Endothelial cell of umbilical vein (primary cell): ENCODE measurements around the gene CYSLTR1. TPM values are rescaled to one million over a fixed set of nuclear protein-coding genes. Genes with fewer than 3 reads are reported as not detected.

Source experiments
- BruUV-seq: library from RNA; stranded (reverse); fragments of 400-500 nt; replicated peaks from 2 replicates; lab custom pipeline; 2021; lab: Mats Ljungman, UMichigan
- CTCF ChIA-PET: fragments of 300-600, 350-600 bp; sonication (Branson Sonifier 250); formaldehyde crosslinking; loops from one replicate; lab custom pipeline; 2021; ENCODE audit warnings: antibody characterized with exemption, inconsistent platforms; lab: Charles Lee
- POLR2A ChIA-PET: fragments of 300-600, 350-600 bp; sonication (Branson Sonifier 250); formaldehyde crosslinking; loops from one replicate; lab custom pipeline; 2021; ENCODE audit warnings: antibody characterized with exemption, inconsistent platforms; lab: Charles Lee
- DNase-seq: peaks from one replicate; pipeline ENCODE4 v3.0.0-alpha.2; 2011; ENCODE audit warnings: low read depth, low spot score
- FAIRE-seq: peaks from 2 replicates; lab custom pipeline; 2011; peaks lifted over from hg19 to GRCh38; lab: Jason Lieb, UNC
- H2AFZ ChIP-seq: 2 replicates; pipeline ENCODE4 v1.6.0; 2012; ENCODE audit warnings: low read depth, low read length, control low read depth, inconsistent platforms
- H3K27ac ChIP-seq: 2 replicates; pipeline ENCODE4 v1.5.1; 2011; ENCODE audit warnings: low read depth, mild to moderate bottlenecking, control low read depth, low read length, moderate library complexity; ENCODE audit not compliant: insufficient read depth
- H3K27me3 ChIP-seq, 2 experiments: 2 replicates each; pipeline versions ENCODE4 v1.6.0 to v1.6.1; 2011; ENCODE audit warnings: low read length in 2 of 2, mixed read lengths in 1 of 2; ENCODE audit not compliant: control insufficient read depth in 2 of 2, insufficient read depth in 2 of 2
- H3K36me3 ChIP-seq, 2 experiments: 2 replicates in 1 of 2; 3 replicates in 1 of 2; pipeline ENCODE4 v1.5.1; 2011; ENCODE audit warnings: low read length in 2 of 2, mild to moderate bottlenecking in 1 of 2, moderate library complexity in 1 of 2; ENCODE audit not compliant: control insufficient read depth in 2 of 2, insufficient read depth in 2 of 2; ENCODE audit errors: extremely low read depth in 1 of 2
- H3K4me1 ChIP-seq: 3 replicates; pipeline ENCODE4 v1.5.1; 2011; ENCODE audit warnings: mild to moderate bottlenecking, low read length; ENCODE audit not compliant: control insufficient read depth, insufficient read depth; ENCODE audit errors: extremely low read depth
- H3K4me2 ChIP-seq: 2 replicates; pipeline ENCODE4 v1.6.1; 2011; ENCODE audit warnings: low read length, control low read depth, mixed read lengths; ENCODE audit not compliant: insufficient read depth
- H3K4me3 ChIP-seq, 3 experiments: fragments of 200-600 bp in 1 of 3; sonication (generic), shearing (Covaris generic) in 1 of 3; replicated peaks in 1 of 3; 2 replicates each; pipeline ENCODE4 v1.5.1; 2011 to 2016; ENCODE audit warnings: control low read depth in 3 of 3, low read length in 3 of 3, mild to moderate bottlenecking in 2 of 3, inconsistent platforms in 1 of 3, low read depth in 1 of 3, moderate library complexity in 1 of 3; ENCODE audit not compliant: insufficient read depth in 1 of 3
- H3K79me2 ChIP-seq: 2 replicates; pipeline ENCODE4 v1.6.0; 2012; ENCODE audit warnings: low read length, inconsistent platforms; ENCODE audit not compliant: control insufficient read depth, insufficient read depth
- H3K9ac ChIP-seq: replicated peaks from 2 replicates; pipeline ENCODE3; 2011; ENCODE audit warnings: low read length, control low read depth; ENCODE audit not compliant: insufficient read depth; ENCODE audit errors: extremely low read depth
- H3K9me1 ChIP-seq: replicated peaks from 3 replicates; pipeline ENCODE4 v1.6.0; 2011; ENCODE audit warnings: mild to moderate bottlenecking, low read length; ENCODE audit not compliant: control insufficient read depth, insufficient read depth; ENCODE audit errors: extremely low read depth
- H3K9me3 ChIP-seq: replicated peaks from 2 replicates; pipeline ENCODE4 v1.5.1; 2012; ENCODE audit warnings: low read length, inconsistent platforms; ENCODE audit not compliant: control insufficient read depth, insufficient read depth
- H4K20me1 ChIP-seq: replicated peaks from 2 replicates; pipeline ENCODE3; 2011; ENCODE audit warnings: mild to moderate bottlenecking, low read length; ENCODE audit not compliant: control insufficient read depth, insufficient read depth; ENCODE audit errors: extremely low read depth
- EZH2 ChIP-seq: IDR thresholded peaks from 2 replicates; pipeline ENCODE4 v1.6.1; 2012; ENCODE audit warnings: borderline replicate concordance, low read depth, mild to moderate bottlenecking, moderate library complexity, low read length, inconsistent platforms; ENCODE audit not compliant: severe bottlenecking
- FOS ChIP-seq: IDR thresholded peaks from 2 replicates; pipeline ENCODE4 v1.6.1; 2011; ENCODE audit warnings: mild to moderate bottlenecking, low read length, moderate library complexity, borderline replicate concordance; ENCODE audit not compliant: insufficient read depth
- GATA2 ChIP-seq: IDR thresholded peaks from 2 replicates; pipeline ENCODE4 v1.7.0; 2011; ENCODE audit warnings: low read depth, mild to moderate bottlenecking, moderate library complexity, mixed read lengths, low read length; ENCODE audit not compliant: insufficient read length, insufficient read depth
- JUN ChIP-seq: IDR thresholded peaks from 2 replicates; pipeline ENCODE4 v1.6.1; 2011; ENCODE audit warnings: borderline replicate concordance, low read depth; ENCODE audit not compliant: insufficient read length, insufficient read depth
- MYC ChIP-seq: IDR thresholded peaks from one replicate; pipeline ENCODE4 v1.6.1; 2011; ENCODE audit warnings: mild to moderate bottlenecking, low read depth, low read length
- POLR2A ChIP-seq: IDR thresholded peaks from 2 replicates; pipeline ENCODE4 v1.6.1; 2012; ENCODE audit warnings: low read depth, mild to moderate bottlenecking, control low read depth, low read length
- POLR2AphosphoS5 ChIP-seq: IDR thresholded peaks from 2 replicates; pipeline ENCODE4 v1.6.1; 2012; ENCODE audit warnings: low read depth, mild to moderate bottlenecking, control low read depth, low read length, moderate library complexity; ENCODE audit not compliant: insufficient read depth
- dilution Hi-C: fragments of 300-500 bp; cut with MboI; formaldehyde crosslinking; loops from one replicate; pipeline ENCODE4 v1.15.0; 2019; ENCODE audit warnings: low sequenced_read_pairs; ENCODE audit not compliant: extremely low pct_ligation_motif_present
- intact Hi-C: fragments of 100-400 bp; cut with micrococcal nuclease; formaldehyde crosslinking; loops from one replicate; pipeline ENCODE4 v1.10.0; 2022
- polyA plus RNA-seq, 4 experiments: library from polyadenylated mRNA; depleted of rRNA in 3 of 4; stranded (reverse) in 3 of 4; unstranded in 1 of 4; fragments of >200 nt; gene quantifications; 2 replicates each; pipeline versions ENCODE4 v1.2.1 to v1.2.3, GENCODE V29; 2011 to 2012; ENCODE audit warnings: missing spikeins in 1 of 4
- total RNA-seq: library from RNA; stranded (reverse); gene quantifications from 2 replicates; pipeline ENCODE4 v1.2.3, GENCODE V29; 2021
- TF ChIP-seq, protein P1 (sequence below): IDR thresholded peaks from 2 replicates; pipeline ENCODE4 v1.6.1; 2011; ENCODE audit not compliant: insufficient read depth, insufficient read length
- TF ChIP-seq, protein P2 (sequence below), 2 donors: IDR thresholded peaks; 1 replicate in 1 of 2; 2 replicates in 1 of 2; pipeline ENCODE4 v1.5.1; 2011; ENCODE audit warnings: low read length in 2 of 2, mild to moderate bottlenecking in 2 of 2, moderate library complexity in 2 of 2, control low read depth in 1 of 2, inconsistent platforms in 1 of 2, low read depth in 1 of 2; ENCODE audit not compliant: insufficient read depth in 1 of 2; ENCODE audit errors: extremely low read depth in 1 of 2

The CYSLTR1 gene
- total and polyA plus RNA-seq, 2 donors (not counting 3 experiments of a cell fraction or from before 2014, with no cell fraction given), result not detected

DNA sequence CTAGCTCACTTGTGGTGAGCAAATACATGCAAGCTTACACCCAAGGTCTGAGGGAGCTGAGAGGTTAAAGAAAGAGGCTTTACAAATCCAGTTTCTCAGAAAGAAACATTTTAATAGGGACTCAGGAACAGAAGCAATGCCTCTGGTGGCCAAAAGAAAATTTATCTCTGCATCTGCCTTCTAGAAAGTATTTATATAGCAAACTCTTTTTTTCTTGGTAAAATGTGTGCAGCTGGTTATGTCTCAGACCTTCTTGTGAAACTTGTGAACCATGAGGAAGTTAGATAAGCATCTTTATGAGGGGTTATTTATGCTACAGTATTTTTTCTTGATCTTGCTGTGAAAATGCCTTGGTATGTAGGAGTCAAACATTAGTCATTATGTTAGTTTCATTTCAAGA, 48.5 kb upstream of the CYSLTR1 start:
- Histone ChIP-seq H3K4me1 (no peaks in the 10 kb centered on the region), H2AFZ (no peak overlapping the region), H3K4me3 (no peak overlapping the region), H3K27me3 (no peaks in the 10 kb centered on the region), H3K4me2 (no peak overlapping the region), H3K27ac (no peak overlapping the region), H3K9me1 (no peaks in the 10 kb centered on the region), H3K79me2 (no peaks in the 10 kb centered on the region), H3K9ac (no peak overlapping the region), H3K9me3 (no peaks in the 10 kb centered on the region), H3K36me3 (no peaks in the 10 kb centered on the region), H4K20me1 (no peaks in the 10 kb centered on the region)
- dilution Hi-C loops (no loop called here), intact Hi-C loops (no loop called here)
- CTCF ChIA-PET, result no interaction called here
- no peak for FAIRE-seq
- no peak for DNase-seq
- BruUV-seq, result no TSS peak
- POLR2A ChIA-PET, result no interaction called here
- no peak for TF ChIP-seq GATA2
- TF ChIP-seq, protein P1, sequence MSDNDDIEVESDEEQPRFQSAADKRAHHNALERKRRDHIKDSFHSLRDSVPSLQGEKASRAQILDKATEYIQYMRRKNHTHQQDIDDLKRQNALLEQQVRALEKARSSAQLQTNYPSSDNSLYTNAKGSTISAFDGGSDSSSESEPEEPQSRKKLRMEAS, result no peak
- no peak for TF ChIP-seq JUN
- TF ChIP-seq FOS, result no peak
- TF ChIP-seq POLR2A, result no peak
- TF ChIP-seq EZH2, result no peak
- no peak for TF ChIP-seq POLR2AphosphoS5
- TF ChIP-seq, protein P2, sequence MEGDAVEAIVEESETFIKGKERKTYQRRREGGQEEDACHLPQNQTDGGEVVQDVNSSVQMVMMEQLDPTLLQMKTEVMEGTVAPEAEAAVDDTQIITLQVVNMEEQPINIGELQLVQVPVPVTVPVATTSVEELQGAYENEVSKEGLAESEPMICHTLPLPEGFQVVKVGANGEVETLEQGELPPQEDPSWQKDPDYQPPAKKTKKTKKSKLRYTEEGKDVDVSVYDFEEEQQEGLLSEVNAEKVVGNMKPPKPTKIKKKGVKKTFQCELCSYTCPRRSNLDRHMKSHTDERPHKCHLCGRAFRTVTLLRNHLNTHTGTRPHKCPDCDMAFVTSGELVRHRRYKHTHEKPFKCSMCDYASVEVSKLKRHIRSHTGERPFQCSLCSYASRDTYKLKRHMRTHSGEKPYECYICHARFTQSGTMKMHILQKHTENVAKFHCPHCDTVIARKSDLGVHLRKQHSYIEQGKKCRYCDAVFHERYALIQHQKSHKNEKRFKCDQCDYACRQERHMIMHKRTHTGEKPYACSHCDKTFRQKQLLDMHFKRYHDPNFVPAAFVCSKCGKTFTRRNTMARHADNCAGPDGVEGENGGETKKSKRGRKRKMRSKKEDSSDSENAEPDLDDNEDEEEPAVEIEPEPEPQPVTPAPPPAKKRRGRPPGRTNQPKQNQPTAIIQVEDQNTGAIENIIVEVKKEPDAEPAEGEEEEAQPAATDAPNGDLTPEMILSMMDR (IDR thresholded peaks at IDR 0.05; ENCODE audit: extremely low read depth in 1 of 2, insufficient read depth in 1 of 2, low read depth in 1 of 2, low read length in 2 of 2), result no peak
- no peak for TF ChIP-seq MYC
